ENCODE results near the gene NUMB. TPM values are rescaled to one million over a fixed set of nuclear protein-coding genes. Genes with fewer than 3 reads are reported as not detected.

Gene NUMB
- total RNA-seq, 1 experiment from 2014 or later, result 46.5 TPM

GRCh38 chr14:73260574-73260973 is 197.8 kb downstream of the NUMB start:
- no peak for DNase-seq
- Mint-ChIP-seq H3K9me3 (peaks cover 0 to 2% of the 10 kb centered on the region in 2 experiments; a peak in 1 of 5 replicates), H3K27me3 (ENCODE audit: low read depth) (no peaks in the 10 kb centered on the region), H3K4me1 (peaks cover 2 to 7% of the 10 kb centered on the region in 2 experiments; a peak in 1 of 4 replicates), H3K36me3 (ENCODE audit: insufficient read depth in 1 of 3, low read depth in 3 of 3) (peaks cover 0 to 4% (median 3%) of the 10 kb centered on the region in 3 experiments; a peak in 4 of 7 replicates), H3K27ac (no peak overlapping the region; a peak in 1 of 7 replicates), H3K4me3 (no peak overlapping the region)
- no CpG with 5 or more reads among the region's 11 CpGs for WGBS (ENCODE audit: extremely low coverage, insufficient read length, low lambda C conversion rate)
- Histone ChIP-seq H3K9ac (ENCODE audit: extremely low read depth, insufficient read length, low read length) (no peak overlapping the region), H3K4me1 (ENCODE audit: insufficient read depth, low read length) (no peaks in the 10 kb centered on the region), H3K23me2 (ENCODE audit: insufficient read length, low read depth, low read length, poor library complexity, severe bottlenecking) (no peaks in the 10 kb centered on the region), H3K18ac (ENCODE audit: insufficient read length, low read depth, low read length) (no peak overlapping the region), H2BK5ac (ENCODE audit: insufficient read length, low read length) (no peak overlapping the region), H4K5ac (ENCODE audit: insufficient read length, low read depth, low read length) (no peak overlapping the region), H3K79me1 (ENCODE audit: insufficient read depth, low read depth, low read length, poor library complexity, severe bottlenecking) (no peaks in the 10 kb centered on the region), H3K23ac (ENCODE audit: insufficient read length, low read depth, low read length) (no peak overlapping the region), H2BK120ac (ENCODE audit: low read depth, low read length, poor library complexity, severe bottlenecking) (no peak overlapping the region), H2BK20ac (ENCODE audit: low read depth, low read length, poor library complexity, severe bottlenecking) (no peak overlapping the region), H3T11ph (ENCODE audit: low read length) (no peak overlapping the region), H3K4me2 (ENCODE audit: insufficient read depth, insufficient read length, low read length) (no peak overlapping the region), H3K56ac (ENCODE audit: insufficient read length, low read depth, low read length) (no peak overlapping the region), H4K91ac (ENCODE audit: insufficient read length, low read depth, low read length) (no peak overlapping the region), H3K14ac (ENCODE audit: insufficient read depth, low read length) (no peak overlapping the region; the same call in 1 of the 2 replicates), H4K8ac (replicated peaks; ENCODE audit: insufficient read length, low read depth, low read length) (no peak overlapping the region), H4K20me1 (ENCODE audit: control insufficient read depth, insufficient read depth, insufficient read length) (no peaks in the 10 kb centered on the region), H3K27me3 (ENCODE audit: insufficient read depth, low read length) (no peaks in the 10 kb centered on the region), H2AK5ac (ENCODE audit: insufficient read length, low read length) (no peak overlapping the region), H2BK15ac (ENCODE audit: low read depth, low read length) (no peak overlapping the region), H2BK12ac (ENCODE audit: insufficient read length, low read depth, low read length) (no peak overlapping the region), H3K4ac (ENCODE audit: low read depth, low read length) (no peak overlapping the region), H2AFZ (ENCODE audit: low read length) (no peak overlapping the region), H3K27ac (ENCODE audit: insufficient read length, low read depth, low read length) (no peak overlapping the region), H3K79me2 (ENCODE audit: insufficient read depth, low read length) (no peaks in the 10 kb centered on the region), H3K9me3 (ENCODE audit: control insufficient read depth, low read depth, low read length) (no peaks in the 10 kb centered on the region)
- no peak for TF ChIP-seq CTCF (conservative IDR thresholded peaks at IDR 0.05)
